H9 (cell line): ENCODE results near the gene GSE1. TPM values are rescaled to one million over a fixed set of nuclear protein-coding genes. Genes with fewer than 3 reads are reported as not detected.
A peak's percentile ranks its signal among the peaks of the same experiment; 100 is the strongest.

Source experiments
- DNase-seq: peaks from one replicate; pipeline ENCODE4 v3.0.0-alpha.2; 2017
- H2AFZ ChIP-seq: one replicate; pipeline ENCODE4 v1.6.1; 2013; ENCODE audit warnings: mild to moderate bottlenecking, low read length, control low read depth, moderate library complexity
- H2AK5ac ChIP-seq: 2 replicates; pipeline ENCODE4 v1.6.1; 2013; ENCODE audit warnings: low read length, control low read depth, mixed read lengths; ENCODE audit not compliant: insufficient read length
- H2BK120ac ChIP-seq: one replicate; pipeline ENCODE4 v1.6.1; 2013; ENCODE audit warnings: low read depth, mild to moderate bottlenecking, low read length, control low read depth, inconsistent platforms; ENCODE audit not compliant: poor library complexity, severe bottlenecking
- H2BK12ac ChIP-seq: 2 replicates; pipeline ENCODE4 v1.6.1; 2013; ENCODE audit warnings: low read length, control low read depth, mixed read lengths, low read depth; ENCODE audit not compliant: insufficient read length
- H2BK15ac ChIP-seq: 2 replicates; pipeline ENCODE4 v1.6.1; 2013; ENCODE audit warnings: low read depth, low read length, control low read depth
- H2BK20ac ChIP-seq: one replicate; pipeline ENCODE4 v1.6.1; 2013; ENCODE audit warnings: low read depth, mild to moderate bottlenecking, low read length, control low read depth, inconsistent platforms; ENCODE audit not compliant: poor library complexity, severe bottlenecking
- H2BK5ac ChIP-seq: 2 replicates; pipeline ENCODE4 v1.6.1; 2013; ENCODE audit warnings: low read length, control low read depth, mixed read lengths; ENCODE audit not compliant: insufficient read length
- H3K14ac ChIP-seq: 2 replicates; pipeline ENCODE4 v1.6.1; 2013; ENCODE audit warnings: low read length, control low read depth; ENCODE audit not compliant: insufficient read depth
- H3K18ac ChIP-seq: 2 replicates; pipeline ENCODE4 v1.6.1; 2013; ENCODE audit warnings: low read depth, mild to moderate bottlenecking, mixed read lengths, low read length, control low read depth; ENCODE audit not compliant: insufficient read length
- H3K23ac ChIP-seq: 2 replicates; pipeline ENCODE4 v1.6.1; 2013; ENCODE audit warnings: low read length, control low read depth, mixed read lengths, low read depth; ENCODE audit not compliant: insufficient read length
- H3K23me2 ChIP-seq: 2 replicates; pipeline ENCODE4 v1.6.1; 2013; ENCODE audit warnings: low read depth, mild to moderate bottlenecking, mixed read lengths, low read length, control low read depth; ENCODE audit not compliant: insufficient read length, poor library complexity, severe bottlenecking
- H3K27ac ChIP-seq: 2 replicates; pipeline ENCODE4 v1.5.1; 2013; ENCODE audit warnings: low read length, control low read depth, mixed read lengths, low read depth; ENCODE audit not compliant: insufficient read length
- H3K27me3 ChIP-seq: 2 replicates; pipeline ENCODE4 v1.6.1; 2013; ENCODE audit warnings: low read length, control low read depth, inconsistent platforms; ENCODE audit not compliant: insufficient read depth
- H3K4ac ChIP-seq: 2 replicates; pipeline ENCODE4 v1.6.1; 2013; ENCODE audit warnings: low read depth, mild to moderate bottlenecking, control low read depth, inconsistent platforms, low read length, moderate library complexity
- H3K4me1 ChIP-seq: 2 replicates; pipeline ENCODE4 v1.6.1; 2013; ENCODE audit warnings: low read length, control low read depth, inconsistent platforms; ENCODE audit not compliant: insufficient read depth
- H3K4me2 ChIP-seq: 2 replicates; pipeline ENCODE4 v1.6.1; 2013; ENCODE audit warnings: low read length, control low read depth, mixed read lengths; ENCODE audit not compliant: insufficient read length, insufficient read depth
- H3K56ac ChIP-seq: 2 replicates; pipeline ENCODE4 v1.6.1; 2013; ENCODE audit warnings: low read depth, mild to moderate bottlenecking, mixed read lengths, low read length, control low read depth; ENCODE audit not compliant: insufficient read length
- H3K79me1 ChIP-seq: 2 replicates; pipeline ENCODE4 v1.6.1; 2013; ENCODE audit warnings: low read depth, mild to moderate bottlenecking, moderate library complexity, low read length, control low read depth, inconsistent platforms; ENCODE audit not compliant: insufficient read depth, poor library complexity, severe bottlenecking
- H3K79me2 ChIP-seq: 2 replicates; pipeline ENCODE4 v1.6.1; 2013; ENCODE audit warnings: low read length, control low read depth, inconsistent platforms; ENCODE audit not compliant: insufficient read depth
- H3K9ac ChIP-seq: 2 replicates; pipeline ENCODE4 v1.6.1; 2013; ENCODE audit warnings: low read length, control low read depth, mixed read lengths; ENCODE audit not compliant: insufficient read length; ENCODE audit errors: extremely low read depth
- H3K9me3 ChIP-seq: one replicate; pipeline ENCODE4 v1.6.1; 2013; ENCODE audit warnings: low read depth, low read length, inconsistent platforms; ENCODE audit not compliant: control insufficient read depth
- H3T11ph ChIP-seq: one replicate; pipeline ENCODE4 v1.6.1; 2013; ENCODE audit warnings: mild to moderate bottlenecking, low read length, control low read depth, inconsistent platforms
- H4K20me1 ChIP-seq: one replicate; pipeline ENCODE4 v1.6.1; 2013; ENCODE audit not compliant: control insufficient read depth, insufficient read length, insufficient read depth
- H4K5ac ChIP-seq: 2 replicates; pipeline ENCODE4 v1.6.1; 2013; ENCODE audit warnings: low read depth, mild to moderate bottlenecking, mixed read lengths, low read length, control low read depth; ENCODE audit not compliant: insufficient read length
- H4K8ac ChIP-seq: replicated peaks from 2 replicates; pipeline ENCODE4 v1.6.1; 2013; ENCODE audit warnings: low read length, control low read depth, mixed read lengths, low read depth; ENCODE audit not compliant: insufficient read length
- H4K91ac ChIP-seq: 2 replicates; pipeline ENCODE4 v1.6.1; 2013; ENCODE audit warnings: low read depth, mild to moderate bottlenecking, moderate library complexity, mixed read lengths, low read length, control low read depth; ENCODE audit not compliant: insufficient read length
- H3K27ac Mint-ChIP-seq, 3 experiments: 2 replicates in 2 of 3; 3 replicates in 1 of 3; pipeline ENCODE4 v1.8.0; 2020 to 2021; ENCODE audit warnings: mixed read lengths in 3 of 3, mild to moderate bottlenecking in 1 of 3, moderate library complexity in 1 of 3
- H3K27me3 Mint-ChIP-seq: 2 replicates; pipeline ENCODE4 v1.8.0; 2021; ENCODE audit warnings: low read depth, mild to moderate bottlenecking, moderate library complexity, mixed read lengths
- H3K36me3 Mint-ChIP-seq, 3 experiments: 2 replicates in 2 of 3; 3 replicates in 1 of 3; pipeline ENCODE4 v1.8.0; 2020 to 2021; ENCODE audit warnings: low read depth in 3 of 3, mixed read lengths in 3 of 3; ENCODE audit not compliant: insufficient read depth in 1 of 3
- H3K4me1 Mint-ChIP-seq, 2 experiments: 2 replicates each; pipeline ENCODE4 v1.8.0; 2020; ENCODE audit warnings: mixed read lengths in 2 of 2
- H3K4me3 Mint-ChIP-seq, 2 experiments: 2 replicates in 1 of 2; 3 replicates in 1 of 2; pipeline ENCODE4 v1.8.0; 2020 to 2021; ENCODE audit warnings: mild to moderate bottlenecking in 2 of 2, mixed read lengths in 2 of 2, moderate library complexity in 1 of 2
- H3K9me3 Mint-ChIP-seq, 2 experiments: 2 replicates in 1 of 2; 3 replicates in 1 of 2; pipeline ENCODE4 v1.8.0; 2020; ENCODE audit warnings: mild to moderate bottlenecking in 2 of 2, mixed read lengths in 2 of 2, moderate library complexity in 1 of 2
- WGBS: extraction: QIAGEN DNeasy Blood & Tissue Kit; methylation state at CpG from one replicate; pipeline ENCODE4 v1.1.7; 2013; ENCODE audit warnings: missing lambda C conversion rate, low lambda C conversion rate, mixed read lengths; ENCODE audit not compliant: insufficient read length; ENCODE audit errors: extremely low coverage; 5-methylcytosine and 5-hydroxymethylcytosine counted together
- total RNA-seq: library from RNA; stranded (reverse); gene quantifications from 2 replicates; pipeline ENCODE4 v1.2.1, GENCODE V29; 2021
- TF ChIP-seq, protein P1 (sequence below): fragments of 200-600 bp; sonication (generic); conservative IDR thresholded peaks from 3 replicates; pipeline ENCODE4 v1.8.0; 2021; ENCODE audit warnings: antibody characterized with exemption, mild to moderate bottlenecking

The GSE1 gene
- total RNA-seq, 1 experiment from 2014 or later, result 125 TPM

DNA sequence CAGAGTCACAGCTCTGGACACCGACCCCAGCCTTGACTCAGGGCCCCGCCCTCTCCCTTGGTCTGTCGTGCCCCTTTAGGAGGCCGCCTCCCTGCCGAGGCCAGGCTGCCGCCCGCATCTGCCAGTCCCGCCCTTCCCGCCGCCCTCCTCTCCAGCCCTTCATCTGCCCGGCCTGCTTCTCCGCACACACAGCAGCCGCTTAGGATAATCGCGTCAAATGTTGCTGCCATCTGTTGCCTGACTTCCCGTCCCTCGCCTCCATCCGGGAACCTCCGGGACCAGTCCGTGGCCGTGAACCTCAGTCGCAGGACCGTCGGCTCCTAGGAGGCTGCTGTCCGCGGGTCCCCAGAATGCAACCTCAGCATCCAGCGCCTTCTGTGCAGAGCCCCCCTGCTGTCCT lies 11.9 kb downstream of the GSE1 start:
- no peak overlapping the region for H2BK120ac ChIP-seq
- no peaks in the 10 kb centered on the region for H3K27me3 Mint-ChIP-seq
- H3K14ac ChIP-seq, result no peak overlapping the region; the same call in 1 of the 2 replicates
- H3K27ac ChIP-seq, result no peak overlapping the region
- no peak overlapping the region for H3K18ac ChIP-seq
- no peak overlapping the region for H3K4ac ChIP-seq
- H3K23ac ChIP-seq, result no peak overlapping the region
- no peak overlapping the region for H3K56ac ChIP-seq
- WGBS, result no CpG with 5 or more reads among the region's 27 CpGs
- no peaks in the 10 kb centered on the region for H3K27me3 ChIP-seq
- no peak overlapping the region for H4K5ac ChIP-seq
- peaks cover 24 to 40% (median 35%) of the 10 kb centered on the region in 3 experiments for H3K36me3 Mint-ChIP-seq
- peaks cover 14% of the 10 kb centered on the region for H3K79me1 ChIP-seq
- no peak overlapping the region; a peak in 2 of 5 replicates for H3K4me3 Mint-ChIP-seq
- H2AK5ac ChIP-seq, result no peak overlapping the region
- no peak overlapping the region for H2BK12ac ChIP-seq
- H3K4me1 ChIP-seq, result peaks cover 3% of the 10 kb centered on the region; the same call in 1 of the 2 replicates
- no peak overlapping the region for H3K4me2 ChIP-seq
- H3K9me3 Mint-ChIP-seq, result peaks cover 11 to 13% of the 10 kb centered on the region in 2 experiments
- H3K4me1 Mint-ChIP-seq, result peaks cover 49 to 62% of the 10 kb centered on the region in 2 experiments
- H3K23me2 ChIP-seq, result no peaks in the 10 kb centered on the region
- no peak overlapping the region for H2BK20ac ChIP-seq
- H4K91ac ChIP-seq, result no peak overlapping the region
- DNase-seq, result no peak
- no peak overlapping the region for H3T11ph ChIP-seq
- H2BK15ac ChIP-seq, result no peak overlapping the region
- TF ChIP-seq, protein P1, sequence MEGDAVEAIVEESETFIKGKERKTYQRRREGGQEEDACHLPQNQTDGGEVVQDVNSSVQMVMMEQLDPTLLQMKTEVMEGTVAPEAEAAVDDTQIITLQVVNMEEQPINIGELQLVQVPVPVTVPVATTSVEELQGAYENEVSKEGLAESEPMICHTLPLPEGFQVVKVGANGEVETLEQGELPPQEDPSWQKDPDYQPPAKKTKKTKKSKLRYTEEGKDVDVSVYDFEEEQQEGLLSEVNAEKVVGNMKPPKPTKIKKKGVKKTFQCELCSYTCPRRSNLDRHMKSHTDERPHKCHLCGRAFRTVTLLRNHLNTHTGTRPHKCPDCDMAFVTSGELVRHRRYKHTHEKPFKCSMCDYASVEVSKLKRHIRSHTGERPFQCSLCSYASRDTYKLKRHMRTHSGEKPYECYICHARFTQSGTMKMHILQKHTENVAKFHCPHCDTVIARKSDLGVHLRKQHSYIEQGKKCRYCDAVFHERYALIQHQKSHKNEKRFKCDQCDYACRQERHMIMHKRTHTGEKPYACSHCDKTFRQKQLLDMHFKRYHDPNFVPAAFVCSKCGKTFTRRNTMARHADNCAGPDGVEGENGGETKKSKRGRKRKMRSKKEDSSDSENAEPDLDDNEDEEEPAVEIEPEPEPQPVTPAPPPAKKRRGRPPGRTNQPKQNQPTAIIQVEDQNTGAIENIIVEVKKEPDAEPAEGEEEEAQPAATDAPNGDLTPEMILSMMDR, result no peak
- no peaks in the 10 kb centered on the region for H3K9me3 ChIP-seq
- no peak overlapping the region for H2AFZ ChIP-seq
- H2BK5ac ChIP-seq, result no peak overlapping the region
- no peak overlapping the region for H3K9ac ChIP-seq
- peaks cover 66% of the 10 kb centered on the region; the same call in 1 of the 2 replicates for H3K79me2 ChIP-seq
- peaks cover 5% of the 10 kb centered on the region for H4K20me1 ChIP-seq
- peak overlapping the region in 1 of 3 experiments; percentile 81; a peak in 1 of 7 replicates for H3K27ac Mint-ChIP-seq
- H4K8ac ChIP-seq, result no peak overlapping the region
